ENCODE results near the gene CSRP1. TPM values are rescaled to one million over a fixed set of nuclear protein-coding genes. Genes with fewer than 3 reads are reported as not detected.
"Not testable (repeated sequence)": the region's sequence is repeated elsewhere in the genome, so short reads cannot be mapped to it uniquely, and the experiment has no call there.

Gene CSRP1
- total RNA-seq, 3 donors from 2014 or later, result 150 to 1,587 (median 214) TPM

GRCh38 chr1:201528631-201529252 is 21.8 kb upstream of the CSRP1 start:
- intact Hi-C loops (cut with DNase I, micrococcal nuclease), result no loop called here
- no peaks in the 10 kb centered on the region for H3K4me1 ChIP-seq (ENCODE audit: low read depth)
- H3K9me3 ChIP-seq, result no peaks in the 10 kb centered on the region
- H3K4me3 ChIP-seq, result no peak overlapping the region
- no peak for TF ChIP-seq CTCF (IDR thresholded peaks at IDR 0.05)
- DNase-seq (no peak), ATAC-seq (peak; percentile 91)
- H3K36me3 ChIP-seq (ENCODE audit: low read depth), result no peaks in the 10 kb centered on the region

DNA sequence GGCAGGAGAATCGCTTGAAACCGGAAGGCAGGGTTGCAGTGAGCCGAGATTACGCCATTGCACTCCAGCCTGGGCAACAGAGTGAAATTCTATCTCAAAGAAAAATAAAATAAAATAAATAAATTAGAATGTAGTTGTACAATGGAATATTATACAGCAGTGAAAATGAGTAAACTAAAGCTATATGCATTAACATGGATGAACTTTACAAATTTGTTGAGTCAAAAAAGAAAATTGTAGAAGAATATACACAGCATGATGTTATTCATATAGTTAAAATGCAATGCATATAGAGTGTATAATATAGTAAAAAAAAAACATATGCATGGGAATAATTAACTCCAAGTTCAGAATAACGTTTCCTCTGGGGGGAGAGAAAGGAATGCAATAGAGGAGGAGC is 21.0 kb upstream of the CSRP1 start:
- Histone ChIP-seq H3K9me3 (no peaks in the 10 kb centered on the region), H3K4me1 (ENCODE audit: low read depth) (no peaks in the 10 kb centered on the region), H3K36me3 (ENCODE audit: low read depth) (no peaks in the 10 kb centered on the region), H3K4me3 (no peak overlapping the region)
- intact Hi-C loops (cut with DNase I, micrococcal nuclease), result no loop called here
- no peak for TF ChIP-seq CTCF (IDR thresholded peaks at IDR 0.05)
- no peak for ATAC-seq
- no peak for DNase-seq

DNA sequence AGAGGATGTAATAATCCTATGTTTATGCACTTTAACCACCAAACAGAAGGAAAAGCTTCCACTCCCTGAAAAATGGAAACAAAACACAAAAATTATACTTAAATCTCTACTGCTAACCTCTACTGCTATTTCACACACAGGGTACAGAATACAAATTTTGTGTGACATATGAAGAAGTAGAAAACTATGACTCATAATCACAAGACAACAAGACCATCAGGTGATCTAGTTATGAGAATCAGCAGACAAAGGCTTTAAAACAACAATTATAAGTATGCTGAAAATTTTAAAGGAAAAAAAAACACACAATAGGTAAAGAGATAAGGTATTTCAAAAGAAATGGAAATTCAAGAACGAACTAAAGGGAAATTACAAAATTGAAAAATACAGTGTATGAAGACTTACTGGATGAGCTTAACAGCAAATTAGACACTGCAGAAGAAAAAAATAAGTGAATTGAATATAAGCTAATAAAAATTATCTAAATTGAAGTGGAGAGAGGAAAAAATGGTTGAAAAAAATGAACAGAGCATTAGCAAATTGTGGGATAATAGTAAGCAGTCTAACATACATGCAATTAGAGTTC is 18.4 kb upstream of the CSRP1 start:
- no peak for TF ChIP-seq CTCF (IDR thresholded peaks at IDR 0.05)
- Histone ChIP-seq H3K36me3 (ENCODE audit: low read depth) (no peaks in the 10 kb centered on the region), H3K9me3 (no peaks in the 10 kb centered on the region), H3K4me1 (ENCODE audit: low read depth) (no peaks in the 10 kb centered on the region), H3K4me3 (no peak overlapping the region)
- intact Hi-C loops (cut with DNase I, micrococcal nuclease), result no loop called here
- ATAC-seq, result no peak
- DNase-seq, result no peak

DNA sequence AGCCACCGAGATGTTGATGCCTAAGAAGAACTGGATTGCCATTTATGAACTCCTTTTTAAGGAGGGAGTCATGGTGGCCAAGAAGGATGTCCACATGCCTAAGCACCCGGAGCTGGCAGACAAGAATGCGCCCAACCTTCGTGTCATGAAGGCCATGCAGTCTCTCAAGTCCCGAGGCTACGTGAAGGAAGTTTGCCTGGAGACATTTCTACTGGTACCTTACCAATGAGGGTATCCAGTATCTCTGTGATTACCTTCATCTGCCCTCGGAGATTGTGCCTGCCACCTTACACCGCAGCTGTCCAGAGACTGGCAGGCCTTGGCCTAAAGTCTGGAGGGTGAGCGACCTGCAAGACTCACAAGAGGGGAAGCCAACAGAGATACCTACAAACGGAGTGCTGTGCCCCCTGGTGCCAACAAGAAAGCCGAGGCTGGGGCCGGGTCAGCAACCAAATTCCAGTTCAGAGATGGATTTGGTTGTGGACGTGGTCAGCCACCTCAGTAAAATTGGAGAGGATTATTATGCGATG is 13.2 kb upstream of the CSRP1 start:
- H3K9me3 ChIP-seq; ATAC-seq; H3K4me3 ChIP-seq; H3K36me3 ChIP-seq (ENCODE audit: low read depth); intact Hi-C loops (cut with DNase I, micrococcal nuclease); DNase-seq; H3K4me1 ChIP-seq (ENCODE audit: low read depth): not testable (repeated sequence)

- ATAC-seq (no peak), DNase-seq (no peak)
- H3K36me3 ChIP-seq (ENCODE audit: low read depth), result no peaks in the 10 kb centered on the region
- intact Hi-C loops (cut with DNase I, micrococcal nuclease), result loop anchor here in 1 of 2 donors (10.0 kb wide), 1 partner anchor 73 kb away; no protein-coding TSS in a partner anchor
- H3K4me1 ChIP-seq (ENCODE audit: low read depth), result no peaks in the 10 kb centered on the region
- H3K4me3 ChIP-seq, result no peak overlapping the region
- TF ChIP-seq CTCF (IDR thresholded peaks at IDR 0.05), result no peak
- no peaks in the 10 kb centered on the region for H3K9me3 ChIP-seq
These were observed 11.1 kb upstream of the CSRP1 start for GRCh38 chr1:201518071-201518470.

DNA sequence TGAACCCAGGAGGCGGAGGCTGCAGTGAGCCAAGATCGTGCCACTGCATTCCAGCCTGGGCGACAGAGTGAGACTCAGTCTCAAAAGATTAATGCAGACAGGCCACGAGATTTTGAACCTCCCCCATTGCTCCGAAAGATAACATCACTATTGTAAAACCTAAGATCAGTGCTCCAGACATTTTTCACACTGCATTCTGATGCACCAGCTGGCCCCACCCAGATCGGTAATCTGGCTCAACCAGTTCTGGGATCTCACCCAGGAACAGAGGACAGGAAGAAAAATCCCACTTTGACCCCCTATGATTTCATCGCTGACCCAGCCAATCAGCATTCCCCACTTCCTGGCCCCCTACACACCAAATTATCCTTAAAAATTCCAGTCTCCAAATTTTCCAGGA is 10.7 kb upstream of the CSRP1 start:
- intact Hi-C loops (cut with DNase I, micrococcal nuclease), result loop anchor here in 1 of 2 donors (10.0 kb wide), 1 partner anchor 73 kb away; no protein-coding TSS in a partner anchor
- ATAC-seq, result peak; percentile 60

More for the DNA sequence above, 10.7 kb upstream of the CSRP1 start:
- Histone ChIP-seq H3K4me1 (ENCODE audit: low read depth) (peaks cover 2% of the 10 kb centered on the region), H3K4me3 (no peak overlapping the region), H3K36me3 (ENCODE audit: low read depth) (no peaks in the 10 kb centered on the region), H3K9me3 (no peaks in the 10 kb centered on the region)
- no peak for TF ChIP-seq CTCF (IDR thresholded peaks at IDR 0.05)
- peak in 1 of 3 donors; percentile 59 for DNase-seq

All from mucosa of descending colon (tissue), 3 donors.